NT2/D1 (cell line): ENCODE results near the gene MLEC.

Experiments
- DNase-seq: peaks from one replicate; pipeline ENCODE4 v3.0.0-alpha.2; 2011; ENCODE audit warnings: low read depth, low spot score
- H3K27me3 ChIP-seq: 2 replicates; pipeline ENCODE4 v1.6.0; 2011; ENCODE audit warnings: mild to moderate bottlenecking; ENCODE audit not compliant: insufficient read length, insufficient read depth
- H3K36me3 ChIP-seq: 2 replicates; pipeline ENCODE4 v1.6.1; 2011; ENCODE audit warnings: mild to moderate bottlenecking, low read length, mixed read lengths; ENCODE audit not compliant: insufficient read depth, insufficient read length
- H3K4me1 ChIP-seq: 2 replicates; pipeline ENCODE4 v1.5.1; 2011; ENCODE audit not compliant: insufficient read depth, insufficient read length
- H3K4me3 ChIP-seq: 2 replicates; pipeline ENCODE4 v1.5.1; 2011; ENCODE audit warnings: low read depth; ENCODE audit not compliant: insufficient read length
- H3K9ac ChIP-seq: 2 replicates; pipeline ENCODE4 v1.6.0; 2011; ENCODE audit warnings: low read depth; ENCODE audit not compliant: insufficient read length
- H3K9me3 ChIP-seq: 2 replicates; pipeline ENCODE4 v1.5.1; 2011; ENCODE audit warnings: mild to moderate bottlenecking, low read length; ENCODE audit not compliant: insufficient read depth
- SUZ12 ChIP-seq: IDR thresholded peaks from 2 replicates; pipeline ENCODE4 v1.6.1; 2011; ENCODE audit not compliant: insufficient read length, insufficient read depth; ENCODE audit errors: extremely low read depth
- YY1 ChIP-seq: IDR thresholded peaks from 2 replicates; pipeline ENCODE4 v1.6.1; 2011; ENCODE audit not compliant: insufficient read length, insufficient read depth
- ZNF274 ChIP-seq: IDR thresholded peaks from 2 replicates; pipeline ENCODE4 v1.6.1; 2011; ENCODE audit warnings: mild to moderate bottlenecking, low read depth, low read length

Gene MLEC

GRCh38 chr12:120677765-120678473 lies 9.0 kb upstream of the MLEC start:
- peaks cover 6% of the 10 kb centered on the region for H3K4me1 ChIP-seq
- TF ChIP-seq SUZ12 (no peak), YY1 (no peak), ZNF274 (no peak)
- DNase-seq, result no peak
- no peaks in the 10 kb centered on the region for H3K36me3 ChIP-seq
- no peak overlapping the region for H3K9ac ChIP-seq
- H3K4me3 ChIP-seq, result no peak overlapping the region
- no peaks in the 10 kb centered on the region for H3K27me3 ChIP-seq
- H3K9me3 ChIP-seq, result no peaks in the 10 kb centered on the region

GRCh38 chr12:120678572-120678971 lies 8.4 kb upstream of the MLEC start:
- TF ChIP-seq SUZ12, result no peak
- no peak for TF ChIP-seq ZNF274
- TF ChIP-seq YY1, result no peak
- DNase-seq, result no peak
- Histone ChIP-seq H3K9me3 (no peaks in the 10 kb centered on the region), H3K4me3 (no peak overlapping the region), H3K27me3 (no peaks in the 10 kb centered on the region), H3K9ac (no peak overlapping the region), H3K36me3 (no peaks in the 10 kb centered on the region), H3K4me1 (peaks cover 6% of the 10 kb centered on the region)

GRCh38 chr12:120680165-120680738 lies 6.7 kb upstream of the MLEC start:
- Histone ChIP-seq H3K4me1 (peaks cover 6% of the 10 kb centered on the region), H3K36me3 (no peaks in the 10 kb centered on the region), H3K9ac (no peak overlapping the region), H3K9me3 (no peaks in the 10 kb centered on the region), H3K4me3 (no peak overlapping the region), H3K27me3 (no peaks in the 10 kb centered on the region)
- DNase-seq, result no peak
- TF ChIP-seq ZNF274 (no peak), SUZ12 (no peak), YY1 (no peak)

GRCh38 chr12:120684523-120684932 lies 2.4 kb upstream of the MLEC start:
- Histone ChIP-seq H3K27me3 (no peaks in the 10 kb centered on the region), H3K4me1 (peaks cover 6% of the 10 kb centered on the region), H3K4me3 (no peak overlapping the region), H3K36me3 (no peaks in the 10 kb centered on the region), H3K9ac (no peak overlapping the region), H3K9me3 (no peaks in the 10 kb centered on the region)
- DNase-seq, result no peak
- TF ChIP-seq ZNF274, result no peak
- TF ChIP-seq SUZ12, result no peak

- TF ChIP-seq SUZ12 (no peak), YY1 (no peak), ZNF274 (no peak)
- Histone ChIP-seq H3K4me1 (peaks cover 8% of the 10 kb centered on the region), H3K9ac (no peak overlapping the region), H3K4me3 (no peak overlapping the region), H3K27me3 (no peaks in the 10 kb centered on the region), H3K9me3 (no peaks in the 10 kb centered on the region), H3K36me3 (peaks cover under 1% of the 10 kb centered on the region)
- DNase-seq, result no peak
Observed at GRCh38 chr12:120685522-120685921, 1.4 kb upstream of the MLEC start.

GRCh38 chr12:120686151-120686689 lies 729 bp upstream of the MLEC start:
- Histone ChIP-seq H3K4me3 (peak overlapping the region; percentile 75), H3K36me3 (peaks cover 4% of the 10 kb centered on the region), H3K27me3 (no peaks in the 10 kb centered on the region), H3K9ac (peak overlapping the region; percentile 81), H3K9me3 (no peaks in the 10 kb centered on the region), H3K4me1 (peaks cover 13% of the 10 kb centered on the region)
- peak; percentile 97 for DNase-seq
- no peak for TF ChIP-seq YY1
- no peak for TF ChIP-seq ZNF274
- TF ChIP-seq SUZ12, result no peak

- Histone ChIP-seq H3K9ac (peak overlapping the region; percentile 95), H3K4me1 (peaks cover 14% of the 10 kb centered on the region), H3K9me3 (no peaks in the 10 kb centered on the region), H3K27me3 (no peaks in the 10 kb centered on the region), H3K4me3 (peak overlapping the region; percentile 92), H3K36me3 (peaks cover 4% of the 10 kb centered on the region)
- no peak for TF ChIP-seq YY1
- TF ChIP-seq ZNF274, result no peak
- no peak for TF ChIP-seq SUZ12
- DNase-seq, result no peak
Observed at GRCh38 chr12:120687578-120688289, 785 bp downstream of the MLEC start.
